Heart right ventricle (tissue), 16 donors: ENCODE measurements around the gene SUSD2. TPM values are rescaled to one million over a fixed set of nuclear protein-coding genes. Genes with fewer than 3 reads are reported as not detected.

Experiments
- ATAC-seq, 8 donors: fragments of 200-7000 bp; cut with Tn5 transposase; one replicate each; pipeline ENCODE4 v1.9.1; 2020; ENCODE audit warnings: mild to moderate bottlenecking in 8 of 8, moderate library complexity in 8 of 8, moderate number of reproducible peaks in 1 of 8
- DNase-seq, 2 donors: peaks; one replicate each; pipeline ENCODE4 v3.0.0-alpha.2; 2020
- H3K27ac ChIP-seq, 10 donors: fragments of 200-600 bp; sonication (generic) in 2 of 10; one replicate each; pipeline versions ENCODE4 v1.5.0 to v1.8.0; 2020 to 2022; ENCODE audit warnings: mild to moderate bottlenecking in 3 of 10
- H3K27me3 ChIP-seq, 7 donors: fragments of 200-600 bp; one replicate each; pipeline ENCODE4 v1.8.0; 2021 to 2022; ENCODE audit warnings: mild to moderate bottlenecking in 2 of 7
- H3K36me3 ChIP-seq, 9 donors: fragments of 200-600 bp; sonication (generic) in 1 of 9; one replicate each; pipeline versions ENCODE4 v1.5.0 to v1.8.0; 2020 to 2022; ENCODE audit warnings: mild to moderate bottlenecking in 2 of 9
- H3K4me1 ChIP-seq, 9 donors: fragments of 200-600 bp; sonication (generic) in 1 of 9; one replicate each; pipeline versions ENCODE4 v1.5.0 to v1.8.0; 2020 to 2022; ENCODE audit warnings: mild to moderate bottlenecking in 4 of 9
- H3K4me3 ChIP-seq, 10 donors: fragments of 200-600 bp; sonication (generic) in 2 of 10; one replicate each; pipeline versions ENCODE4 v1.5.0 to v1.8.0; 2020 to 2022; ENCODE audit warnings: mild to moderate bottlenecking in 7 of 10, moderate library complexity in 2 of 10
- H3K9me3 ChIP-seq, 11 donors: fragments of 200-600 bp in 10 of 11; sonication (generic) in 2 of 11; one replicate each; pipeline versions ENCODE4 v1.5.0 to v1.8.0; 2013 to 2022; ENCODE audit warnings: mild to moderate bottlenecking in 2 of 11, control low read depth in 1 of 11, moderate library complexity in 1 of 11
- CTCF ChIP-seq, 9 donors: fragments of 200-600 bp; sonication (generic) in 2 of 9; IDR thresholded peaks; one replicate each; pipeline versions ENCODE4 v1.5.0 to v1.8.0; 2021 to 2022; ENCODE audit warnings: antibody characterized with exemption in 9 of 9, mild to moderate bottlenecking in 5 of 9, moderate library complexity in 1 of 9
- WGBS, 2 donors: extraction: QIAGEN DNeasy Blood & Tissue Kit; methylation state at CpG; one replicate each; pipeline ENCODE4 v1.1.7; 2013; ENCODE audit warnings: inconsistent platforms in 1 of 2; 5-methylcytosine and 5-hydroxymethylcytosine counted together
- intact Hi-C, 10 donors: fragments of 100-400 bp; cut with DNase I; formaldehyde crosslinking; loops; one replicate each; pipeline versions ENCODE4 v1.11.1 to v1.14.2; 2022
- polyA plus RNA-seq, 2 donors: library from polyadenylated mRNA; stranded (reverse); fragments of 200-250 nt; gene quantifications; one replicate each; pipeline ENCODE4 v1.2.3, GENCODE V29; 2013
- total RNA-seq, 10 donors: library from RNA; stranded (reverse); fragmentation: NEBNext Ultra II Directional in 3 of 10; extraction: Animal tissue kit (Norgen Biotek cat#: 25700) in 3 of 10; gene quantifications; one replicate each; pipeline versions ENCODE4 v1.2.1 to v1.2.4, GENCODE V29; 2021 to 2023
- donor health status: Arrhythmogenic right ventricular cardiomyopathy.
- donor health status: ischemic (EF 13 %, LVEDD 7.1; RV severe dilation, severe dysfunction).
- donor health status: healthy with polysubstance abuse.
- donor health status: DM: no; HTN: yes; CAD: no.
- donor health status: DM: no; HTN: no; CAD: no.
- donor health status: ischemic (EF 25% LVEDD 6.9; RV normal size, moderate dysfunction).
- donor health status: ischemic (EF 25% LVEDD 5.7; RV mildly dilated, moderate dysfunction).
- donor health status: healthy.
- donor health status: DM: yes; HTN: yes; CAD: no.
- donor health status: Ischemic cardiomyopathy.
- donor health status: ischemic (EF 35%, LVEDD 5.7; RV mildly dilated, moderate dysfunction).
- donor health status: nonischemic (EF 11% LVEDD 7.7; RV severe dilation, severe dysfunction).
- donor health status: DM: yes; HTN: yes; CAD: no.
- donor health status: PGD.
- donor health status: ischemic (EF 29% LVEDD 5.4; RV normal size, mild dysfunction).
- donor health status: nonischemic (EF 23%, LVEDD 6.1; RV moderate dilation, normal function).

Gene SUSD2
- total and polyA plus RNA-seq, 12 donors: 0.57 to 6.7 (median 2.3) TPM

GRCh38 chr22:24164940-24165339 is 16.3 kb upstream of the SUSD2 start:
- Histone ChIP-seq H3K4me3 (no peak overlapping the region), H3K36me3 (peaks cover 4 to 88% (median 27%) of the 10 kb centered on the region in 9 donors), H3K27me3 (no peaks in the 10 kb centered on the region), H3K27ac (peak overlapping the region in 9 of 10 donors; percentile 31 to 80 (median 67)), H3K9me3 (no peaks in the 10 kb centered on the region), H3K4me1 (peaks cover 17 to 67% (median 52%) of the 10 kb centered on the region in 9 donors)
- intact Hi-C loops: loop anchor here in 4 of 10 donors (5.0 to 10.0 kb wide), 3 partner anchors 50 to 160 kb away; partner anchors contain the start of gene GSTT4 (in 2 of the 4)
- peak in 7 of 8 donors; percentile 32 to 65 (median 58) for ATAC-seq
- TF ChIP-seq CTCF (IDR thresholded peaks at IDR 0.05): no peak
- WGBS, 2 donors: 50 to 70% methylated on average over 6 of the region's 6 CpGs
- peak; percentile 64 to 66 for DNase-seq

DNA sequence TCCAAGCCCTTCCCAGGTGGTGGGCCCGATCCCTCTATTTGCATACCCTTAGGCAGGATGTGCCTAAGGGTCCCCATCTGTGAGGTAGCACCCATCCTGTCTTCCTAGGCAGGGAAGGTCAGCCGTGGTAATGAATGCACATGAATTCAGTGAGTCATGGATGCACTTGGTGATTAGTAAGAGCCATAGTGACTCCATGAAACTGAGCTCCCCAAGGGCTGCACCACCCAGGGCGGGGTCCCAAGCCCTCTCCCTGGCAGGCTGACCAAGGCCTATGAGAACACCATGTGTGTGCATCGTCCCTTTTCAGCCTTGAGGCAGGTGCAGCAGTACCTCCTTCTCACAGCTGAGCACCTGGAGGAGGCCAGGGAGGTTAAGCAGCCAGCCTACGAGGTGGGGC is 15.6 kb upstream of the SUSD2 start:
- intact Hi-C loops: loop anchor here in 3 of 10 donors (10.0 kb wide), 2 partner anchors 51 to 161 kb away; partner anchors contain the start of gene GSTT4 (in 2 of the 3)
- no peak for DNase-seq
- no peak overlapping the region for H3K4me3 ChIP-seq
- ATAC-seq: no peak
- peaks cover 16 to 59% (median 45%) of the 10 kb centered on the region in 9 donors for H3K4me1 ChIP-seq
- peak overlapping the region in 3 of 10 donors; percentile 67 to 80 (median 78) for H3K27ac ChIP-seq
- H3K27me3 ChIP-seq: no peaks in the 10 kb centered on the region
- 67 to 91% methylated on average over 5 of the region's 5 CpGs for WGBS, 2 donors
- no peaks in the 10 kb centered on the region for H3K9me3 ChIP-seq
- peaks cover 4 to 95% (median 27%) of the 10 kb centered on the region in 9 donors for H3K36me3 ChIP-seq
- TF ChIP-seq CTCF (IDR thresholded peaks at IDR 0.05): no peak

GRCh38 chr22:24166811-24167210 is 14.5 kb upstream of the SUSD2 start:
- H3K27me3 ChIP-seq: no peaks in the 10 kb centered on the region
- no peak overlapping the region for H3K27ac ChIP-seq
- H3K4me3 ChIP-seq: no peak overlapping the region
- peaks cover 4 to 95% (median 32%) of the 10 kb centered on the region in 9 donors for H3K36me3 ChIP-seq
- no peak for TF ChIP-seq CTCF (IDR thresholded peaks at IDR 0.05)
- no peaks in the 10 kb centered on the region for H3K9me3 ChIP-seq
- DNase-seq (no peak), ATAC-seq (no peak)
- WGBS, 2 donors: 95 to 97% methylated on average over 20 of the region's 20 CpGs
- intact Hi-C loops: loop anchor here in 3 of 10 donors (10.0 kb wide), 2 partner anchors 52 to 162 kb away; partner anchors contain the start of gene GSTT4 (in 2 of the 3)
- peaks cover 7 to 49% (median 34%) of the 10 kb centered on the region in 9 donors for H3K4me1 ChIP-seq

DNA sequence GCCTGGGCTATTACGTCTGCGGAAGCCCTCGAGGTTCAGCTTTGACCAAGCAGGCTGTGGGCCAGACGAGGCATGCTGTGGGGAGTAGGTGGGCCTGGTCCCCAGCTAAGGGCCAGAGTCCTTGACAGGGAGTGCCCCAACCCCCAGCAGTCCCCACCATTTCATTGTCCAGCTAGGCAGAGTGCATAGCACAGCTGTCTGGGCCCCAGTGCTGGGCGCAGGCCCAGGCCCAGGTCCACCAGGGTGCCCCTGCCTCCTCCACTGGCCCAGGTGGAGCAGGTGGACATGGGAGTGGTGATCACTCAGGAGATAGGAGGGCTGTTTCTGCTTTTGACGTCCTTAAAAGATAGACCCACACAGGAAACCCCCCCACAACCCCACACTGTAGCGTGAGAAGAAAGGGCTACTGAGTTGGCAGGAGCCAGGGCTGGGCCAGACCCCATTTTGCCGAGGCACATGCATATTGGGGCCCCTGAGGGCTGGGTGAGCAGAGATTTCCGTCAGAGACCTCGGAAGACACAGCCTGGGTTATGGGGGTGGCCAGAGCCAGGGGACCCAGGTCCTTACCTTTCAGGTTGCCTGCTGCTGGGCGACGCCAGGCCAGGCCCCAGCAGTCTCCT is 11.7 kb upstream of the SUSD2 start:
- no peak overlapping the region for H3K4me3 ChIP-seq
- intact Hi-C loops: loop anchor here in 8 of 10 donors (5.0 to 10.0 kb wide), 7 partner anchors 32 to 215 kb away; partner anchors contain the start of gene GSTT4 (in 5 of the 8)
- H3K36me3 ChIP-seq: peaks cover 4 to 100% (median 54%) of the 10 kb centered on the region in 9 donors
- ATAC-seq (no peak), DNase-seq (no peak)
- WGBS, 2 donors: 92 to 93% methylated on average over 10 to 12 of the region's 12 CpGs
- peaks cover 0 to 29% (median 12%) of the 10 kb centered on the region in 9 donors for H3K4me1 ChIP-seq
- no peaks in the 10 kb centered on the region for H3K9me3 ChIP-seq
- H3K27ac ChIP-seq: no peak overlapping the region
- TF ChIP-seq CTCF (IDR thresholded peaks at IDR 0.05): no peak
- no peaks in the 10 kb centered on the region for H3K27me3 ChIP-seq
